Stimulated activated CD4-positive, alpha-beta T cell treated with anti-CD3 and anti-CD28 coated beads, Interleukin-15, amount 100 ng/mL, for 1 hour (primary cell): Measurements from ENCODE around the gene DPF1.
"Not testable (repeated sequence)": the region's sequence is repeated elsewhere in the genome, so short reads cannot be mapped to it uniquely, and the experiment has no call there.

ENCODE experiments used
- DNase-seq, 2 donors: peaks; one replicate each; pipeline ENCODE4 v3.0.0-alpha.2; 2020; ENCODE audit warnings: low read depth in 1 of 2, low spot score in 1 of 2

DPF1 gene

DNA sequence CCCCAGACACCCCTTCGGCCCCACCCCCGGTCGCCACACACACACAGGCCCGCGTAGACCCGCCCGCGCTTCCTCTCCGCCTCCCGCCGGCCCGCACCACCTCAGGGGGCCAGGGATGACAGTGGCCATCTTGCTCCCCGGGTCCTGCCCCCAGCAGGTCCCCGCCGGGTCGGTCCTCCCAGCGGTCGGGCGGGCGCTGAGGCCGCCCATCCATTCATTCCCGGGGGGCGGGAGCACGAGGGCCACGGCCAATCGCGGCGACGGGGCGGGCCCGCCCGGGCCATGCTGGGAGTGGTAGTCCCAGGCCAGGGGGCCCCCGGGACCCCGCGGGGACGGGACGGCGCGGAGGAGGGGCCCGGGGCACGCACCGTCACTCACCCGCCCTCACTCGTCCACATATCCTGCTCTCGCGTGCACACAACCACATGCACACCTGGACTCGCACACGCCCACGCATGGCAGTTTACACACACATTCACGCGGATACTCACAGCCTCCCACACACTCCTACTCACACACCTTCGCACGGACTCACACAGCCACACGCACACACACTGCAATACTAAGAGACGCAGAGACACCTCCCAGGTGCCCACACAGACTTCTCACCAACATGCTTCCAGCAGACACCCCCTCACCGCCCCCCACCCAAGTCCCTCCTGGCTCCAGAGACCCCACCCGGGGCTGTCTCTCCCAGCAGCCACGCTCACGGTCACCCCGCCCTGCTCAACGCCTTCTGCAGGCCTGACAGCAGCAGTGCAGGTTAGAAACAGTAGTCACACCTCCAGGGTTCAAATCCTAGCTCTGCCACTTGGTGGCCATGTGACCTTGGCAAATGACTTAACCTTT, at the start of gene DPF1:
Gene DPF1, minus strand, starts transcription at position 209 of the 849 bp plus-strand sequence. Its CDS starts 80 bp downstream, at position 129.
- DNase-seq: peak in 1 of 2 donors; percentile 47

DNA sequence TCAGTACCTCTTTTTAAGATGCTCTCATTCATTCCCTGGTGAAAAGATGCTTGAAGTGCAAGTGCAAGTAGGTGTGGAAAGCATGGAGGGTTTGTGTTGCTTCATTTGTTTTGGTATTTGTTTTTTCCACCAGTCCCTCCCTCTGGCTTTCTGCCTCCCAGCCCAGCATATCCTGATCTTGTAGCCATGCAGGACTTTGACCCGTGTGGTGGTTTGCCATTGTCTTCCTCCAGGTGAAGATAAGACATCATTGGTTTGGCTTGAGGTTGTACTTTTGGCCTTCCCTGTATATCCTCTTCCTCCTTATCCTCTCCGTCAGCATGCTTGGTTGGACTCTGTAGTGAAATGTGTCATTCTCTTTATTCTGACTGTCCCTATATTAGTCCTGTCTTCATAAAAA, 49.5 kb upstream of the DPF1 start:
- DNase-seq: no peak

GRCh38 chr19:38270587-38271167, 46.7 kb upstream of the DPF1 start:
- DNase-seq: no peak

GRCh38 chr19:38268539-38268938, 44.5 kb upstream of the DPF1 start:
- no peak for DNase-seq

- DNase-seq: no peak
Observed at GRCh38 chr19:38267761-38268483, 43.9 kb upstream of the DPF1 start.

GRCh38 chr19:38266981-38267597, 43.1 kb upstream of the DPF1 start:
- no peak for DNase-seq

GRCh38 chr19:38265921-38266429, 42.0 kb upstream of the DPF1 start:
- no peak for DNase-seq

- no peak for DNase-seq
Observed at GRCh38 chr19:38265213-38265861, 41.3 kb upstream of the DPF1 start.

DNA sequence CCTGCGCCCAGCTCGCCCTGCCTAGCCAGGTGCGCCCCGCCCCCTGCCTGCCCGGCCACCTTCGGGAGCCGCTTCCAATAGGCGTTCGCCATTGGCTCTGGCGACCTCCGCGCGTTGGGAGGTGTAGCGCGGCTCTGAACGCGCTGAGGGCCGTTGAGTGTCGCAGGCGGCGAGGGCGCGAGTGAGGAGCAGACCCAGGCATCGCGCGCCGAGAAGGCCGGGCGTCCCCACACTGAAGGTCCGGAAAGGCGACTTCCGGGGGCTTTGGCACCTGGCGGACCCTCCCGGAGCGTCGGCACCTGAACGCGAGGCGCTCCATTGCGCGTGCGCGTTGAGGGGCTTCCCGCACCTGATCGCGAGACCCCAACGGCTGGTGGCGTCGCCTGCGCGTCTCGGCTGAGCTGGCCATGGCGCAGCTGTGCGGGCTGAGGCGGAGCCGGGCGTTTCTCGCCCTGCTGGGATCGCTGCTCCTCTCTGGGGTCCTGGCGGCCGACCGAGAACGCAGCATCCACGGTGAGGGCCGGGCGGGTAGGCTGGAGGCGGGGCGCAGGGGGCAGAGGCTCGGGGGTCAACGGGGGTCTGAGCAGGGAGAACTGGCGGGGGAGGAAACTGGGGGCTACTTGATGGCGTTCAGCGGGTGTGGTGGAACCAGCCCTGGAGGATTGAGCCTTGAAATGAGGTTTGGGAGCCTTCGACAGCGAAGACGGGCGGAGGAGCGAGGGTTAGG, 40.6 kb upstream of the DPF1 start, which contains the start of gene SPINT2:
Gene SPINT2, plus strand, starts transcription at position 88 of the 727 bp plus-strand sequence. Its CDS starts 320 bp downstream, at position 408.
- DNase-seq: peak in 1 of 2 donors; percentile 22

DNA sequence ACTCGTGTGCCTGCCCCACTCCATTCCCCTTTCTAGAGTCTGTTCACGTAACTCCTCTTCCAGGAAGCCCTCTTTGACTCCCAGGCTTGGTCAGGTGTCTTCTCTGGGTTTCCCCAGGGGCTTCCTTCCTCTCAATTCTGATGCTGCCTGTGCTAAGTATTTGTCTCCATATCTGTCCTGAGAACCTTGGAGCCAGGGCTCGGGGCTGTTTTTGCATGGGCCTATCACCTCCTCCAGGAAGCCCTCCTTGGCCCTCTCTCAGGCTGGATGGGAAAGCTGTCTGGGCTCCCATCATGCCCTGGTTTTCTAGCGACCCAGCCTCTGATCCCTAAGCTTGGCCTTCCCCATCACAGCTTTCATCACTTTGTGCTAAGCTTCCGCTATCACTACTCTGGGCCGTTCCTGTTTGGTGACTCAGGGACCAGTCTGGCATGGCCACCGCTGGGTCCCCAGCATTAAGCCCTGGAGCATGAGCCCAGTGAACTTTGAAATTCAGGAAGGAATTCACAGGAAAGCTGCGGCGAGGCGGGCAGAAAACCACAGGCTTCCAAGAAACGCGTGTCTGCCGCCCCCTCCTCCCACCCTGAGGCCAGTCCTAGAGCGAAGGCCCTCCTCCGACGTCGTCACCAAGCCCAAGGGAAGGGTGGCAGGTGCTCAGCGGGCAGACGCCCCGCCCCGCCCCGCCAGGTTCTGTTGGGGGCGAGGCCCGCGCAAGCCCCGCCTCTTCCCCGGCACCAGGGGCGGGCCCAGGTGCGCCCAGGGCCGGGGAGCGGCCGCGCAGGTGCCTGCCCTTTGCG, 39.9 kb upstream of the DPF1 start:
- peak; percentile 60 to 68 for DNase-seq

DNA sequence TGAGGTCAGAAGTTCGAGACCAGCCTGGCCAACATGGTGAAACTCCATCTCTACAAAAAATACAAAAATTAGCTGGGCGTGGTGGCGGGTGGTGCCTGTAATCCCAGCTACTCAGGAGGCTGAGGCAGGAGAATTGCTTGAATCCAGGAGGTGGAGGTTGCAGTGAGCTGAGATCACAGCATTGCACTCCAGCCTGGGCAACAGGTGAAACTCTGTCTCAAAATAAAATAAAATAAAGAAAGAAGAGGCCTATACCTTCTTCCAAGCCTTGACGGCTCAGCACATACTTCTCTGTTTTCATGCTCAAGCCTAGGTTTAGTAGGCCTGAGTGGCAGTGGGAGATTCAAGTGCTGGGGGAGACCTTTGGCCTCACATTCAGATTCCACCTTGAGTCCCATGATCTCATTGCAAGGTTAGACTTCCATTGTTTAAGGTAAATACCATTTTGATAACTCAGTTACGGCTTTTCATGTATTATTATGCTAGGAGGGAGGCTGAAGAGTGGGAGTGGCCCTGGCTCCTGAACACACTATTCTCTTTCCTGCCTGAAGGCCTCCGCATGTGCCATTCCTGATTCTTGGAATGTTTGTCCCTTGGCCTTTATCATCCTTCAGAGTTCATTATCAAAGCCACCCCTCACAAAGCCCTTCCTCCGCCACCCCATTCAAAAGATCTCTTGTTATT, 38.7 kb upstream of the DPF1 start:
- DNase-seq: no peak

- DNase-seq: not testable (repeated sequence)
Observed at GRCh38 chr19:38261942-38262341, 37.9 kb upstream of the DPF1 start.

DNA sequence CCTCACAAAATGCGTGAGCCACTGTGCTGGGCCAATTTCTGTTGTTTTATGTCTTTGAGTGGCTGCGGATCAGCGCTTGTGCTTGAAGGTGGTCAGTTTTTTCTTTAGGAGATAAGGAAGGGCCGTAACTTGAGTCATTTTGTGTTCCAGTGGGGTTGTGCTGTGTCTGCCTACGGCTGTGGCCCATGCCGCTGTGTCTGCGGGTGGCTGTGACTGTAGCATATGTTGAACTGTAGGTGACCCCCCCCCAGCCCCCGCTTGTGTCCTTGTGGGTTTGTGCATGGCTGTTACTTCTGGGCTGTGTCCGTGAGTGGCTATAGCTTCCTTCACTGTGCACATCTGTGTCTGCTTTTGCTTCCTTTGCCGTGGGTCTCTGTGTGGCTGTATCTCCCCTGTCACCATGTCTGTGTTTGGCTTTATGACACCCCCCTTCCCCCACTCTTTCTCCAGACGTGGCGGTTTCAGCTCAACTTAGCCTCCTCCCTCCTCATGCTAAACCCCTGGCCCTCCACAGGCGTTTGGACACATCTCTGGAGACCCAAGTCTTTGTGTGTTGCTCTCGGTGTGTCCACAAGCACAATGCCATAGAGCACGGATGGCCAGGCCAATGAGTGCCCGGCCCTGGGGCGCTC, 31.5 kb upstream of the DPF1 start:
- no peak for DNase-seq

DNA sequence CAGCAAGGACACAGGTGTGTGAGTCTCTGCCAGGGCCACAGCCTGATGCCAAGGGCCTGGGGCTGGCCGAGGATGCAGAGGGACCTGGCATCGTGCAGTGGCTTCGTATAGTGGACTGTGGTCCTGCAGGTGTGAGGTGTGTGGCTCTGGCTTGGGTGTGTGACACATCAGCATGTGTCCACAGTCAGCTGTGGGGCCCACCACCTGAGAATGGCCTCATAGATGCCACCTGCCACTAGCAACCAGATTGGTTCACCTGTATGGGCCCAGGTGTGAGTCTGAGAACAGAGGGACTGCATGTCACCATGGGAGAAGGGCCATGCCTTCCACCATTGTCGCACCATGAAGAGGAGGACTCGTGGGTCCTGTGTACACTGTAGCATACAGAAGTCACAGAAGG, 29.8 kb upstream of the DPF1 start:
- no peak for DNase-seq

DNA sequence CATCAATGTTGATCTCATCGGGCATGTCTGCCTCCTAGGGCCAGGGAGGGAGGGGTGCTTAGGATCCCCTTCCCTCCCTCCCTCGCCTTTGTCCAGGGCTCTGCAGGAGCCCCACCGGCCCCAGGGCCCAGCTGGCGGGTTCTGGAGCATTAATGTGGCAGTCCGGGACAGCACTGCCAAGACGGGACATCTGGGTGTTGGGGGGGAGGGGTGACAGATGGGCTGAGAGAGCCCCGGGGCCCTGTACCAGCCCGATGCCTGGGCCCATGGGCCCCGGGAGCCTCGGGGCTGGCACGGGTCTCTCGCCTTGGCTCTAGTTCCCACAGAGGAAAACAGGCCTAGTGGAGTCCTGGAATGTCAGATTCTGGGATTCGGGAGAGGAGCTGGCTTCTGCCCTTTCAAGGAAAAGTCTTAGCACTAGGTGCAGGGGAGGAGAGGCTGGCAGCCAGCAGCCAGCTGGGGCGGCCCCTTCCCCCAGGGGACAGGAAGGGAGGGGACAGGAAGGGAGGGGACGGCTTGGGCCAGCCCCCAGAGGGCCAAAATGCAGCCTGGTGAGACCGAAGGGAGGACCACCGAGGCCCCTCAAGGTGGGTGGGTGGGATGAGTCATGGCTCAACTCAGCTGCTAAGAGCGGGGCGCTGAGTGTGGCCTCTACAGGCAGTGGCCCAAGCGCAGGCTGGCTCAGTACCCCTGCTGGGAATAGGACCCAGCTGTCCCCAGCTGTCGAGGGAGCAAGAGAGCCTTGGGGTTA, 29.1 kb upstream of the DPF1 start:
- no peak for DNase-seq

GRCh38 chr19:38252385-38252784, 28.4 kb upstream of the DPF1 start:
- DNase-seq: no peak

DNA sequence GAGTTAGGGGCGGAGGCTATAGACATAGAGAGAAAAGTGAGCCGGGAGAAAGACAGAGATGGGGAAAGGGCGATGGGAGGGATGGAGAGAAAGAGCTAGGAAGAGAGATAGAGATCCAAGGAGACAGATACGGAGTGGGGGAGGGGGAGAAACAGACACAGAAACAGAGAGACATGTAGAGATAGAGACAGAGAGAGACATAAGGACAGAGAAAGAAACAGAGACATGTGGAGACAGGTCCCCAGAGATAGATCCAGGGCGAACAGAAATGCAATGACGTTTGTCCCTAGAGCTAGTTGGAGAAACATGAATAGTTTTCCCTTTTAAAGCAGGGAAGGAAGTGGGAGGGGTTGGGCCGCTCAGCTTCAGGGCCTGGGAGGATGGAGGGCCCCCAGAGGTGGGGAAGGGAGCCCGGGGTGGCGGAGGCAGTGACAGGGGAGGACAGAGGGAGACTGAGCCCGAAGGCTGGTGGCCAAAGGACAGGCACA, 27.6 kb upstream of the DPF1 start:
- DNase-seq: no peak
